ENCODE data around the gene GKAP1. TPM values are rescaled to one million over a fixed set of nuclear protein-coding genes. Genes with fewer than 3 reads are reported as not detected.

Gene GKAP1
- total RNA-seq, 2 experiments from 2014 or later = 8.5 to 8.6 TPM

GRCh38 chr9:83724436-83724835 lies 93.1 kb downstream of the GKAP1 start:
- POLR2A ChIA-PET = no interaction called here
- Histone ChIP-seq H3K27ac (ENCODE audit: low read depth, low read length, poor library complexity, severe bottlenecking) (no peak overlapping the region), H3K4me2 (ENCODE audit: low read length) (no peak overlapping the region), H3K4me3 (ENCODE audit: low read depth, low read length, poor library complexity, severe bottlenecking) (no peak overlapping the region), H3K9me3 (ENCODE audit: low read length) (no peaks in the 10 kb centered on the region), H3K4me1 (ENCODE audit: insufficient read depth, low read length, poor library complexity, severe bottlenecking) (no peaks in the 10 kb centered on the region), H3K9me2 (ENCODE audit: insufficient read depth, low read length) (no peaks in the 10 kb centered on the region), H2AFZ (ENCODE audit: low read length) (no peak overlapping the region), H3K79me2 (ENCODE audit: insufficient read depth, low read depth, low read length) (no peaks in the 10 kb centered on the region), H4K20me1 (ENCODE audit: insufficient read depth, low read length) (no peaks in the 10 kb centered on the region), H3K36me3 (ENCODE audit: insufficient read depth, low read length) (no peaks in the 10 kb centered on the region)
- TF ChIP-seq EZH2phosphoT487 (IDR thresholded peaks at IDR 0.05; ENCODE audit: borderline replicate concordance, low read depth, low read length) (no peak), CTCF (conservative IDR thresholded peaks at IDR 0.05; ENCODE audit: low read length) (no peak)
- no peak for DNase-seq (ENCODE audit: low spot score)
- intact Hi-C loops (cut with micrococcal nuclease; ENCODE audit: unreplicated experiment) = no loop called here
- CTCF ChIA-PET (ENCODE audit: unreplicated experiment) = no interaction called here
- no TSS peak for BruUV-seq (replicated peaks)

DNA sequence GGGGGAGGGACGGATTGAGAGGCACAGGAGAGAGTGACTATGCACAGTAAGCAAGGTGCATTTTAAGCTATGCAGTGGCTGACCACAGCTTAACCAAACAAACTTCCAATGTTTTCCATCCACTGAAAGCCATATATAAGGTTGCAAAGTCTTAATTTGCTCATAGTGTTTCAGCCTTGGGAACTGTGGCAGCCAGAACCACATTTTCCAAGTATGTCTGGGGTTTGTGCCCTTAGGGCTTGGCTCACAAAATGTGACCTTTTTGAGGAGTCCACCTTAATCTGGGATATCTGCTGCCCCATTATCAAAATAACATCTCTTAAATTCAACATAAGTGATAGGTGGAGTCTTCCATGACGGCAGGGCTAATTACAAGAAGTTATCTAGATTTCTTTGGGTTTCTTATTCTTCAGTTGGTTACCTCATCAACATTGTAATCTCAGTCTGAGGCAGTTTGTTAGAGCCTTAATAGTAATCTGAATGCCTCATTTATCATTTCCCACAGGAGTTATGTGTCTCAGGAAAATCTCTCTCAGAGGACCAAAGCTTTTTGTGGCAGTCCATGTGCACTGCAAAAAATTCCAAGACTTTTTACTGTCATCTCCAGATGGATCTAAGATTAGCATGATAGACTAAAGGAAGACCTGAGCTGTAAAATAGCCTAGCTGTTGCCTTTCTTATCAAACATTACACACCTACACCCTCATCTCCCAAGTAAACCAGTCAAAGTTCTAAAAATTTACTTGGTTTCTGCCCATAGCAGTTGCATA lies 94.7 kb downstream of the GKAP1 start:
- POLR2A ChIA-PET = interaction anchor here (0.8 kb wide), 2 partner anchors 15 to 72 kb away, joined by 3 read pairs; partner anchors contain the start of gene UBQLN1
- Histone ChIP-seq H3K36me3 (ENCODE audit: insufficient read depth, low read length) (no peaks in the 10 kb centered on the region), H3K4me2 (ENCODE audit: low read length) (no peak overlapping the region), H3K9me3 (ENCODE audit: low read length) (no peaks in the 10 kb centered on the region), H2AFZ (ENCODE audit: low read length) (no peak overlapping the region), H3K4me1 (ENCODE audit: insufficient read depth, low read length, poor library complexity, severe bottlenecking) (no peaks in the 10 kb centered on the region), H3K4me3 (ENCODE audit: low read depth, low read length, poor library complexity, severe bottlenecking) (no peak overlapping the region), H3K79me2 (ENCODE audit: insufficient read depth, low read depth, low read length) (no peaks in the 10 kb centered on the region), H3K9me2 (ENCODE audit: insufficient read depth, low read length) (no peaks in the 10 kb centered on the region), H4K20me1 (ENCODE audit: insufficient read depth, low read length) (no peaks in the 10 kb centered on the region), H3K27ac (ENCODE audit: low read depth, low read length, poor library complexity, severe bottlenecking) (no peak overlapping the region)
- no TSS peak for BruUV-seq (replicated peaks)
- DNase-seq (ENCODE audit: low spot score) = no peak
- intact Hi-C loops (cut with micrococcal nuclease; ENCODE audit: unreplicated experiment) = no loop called here
- CTCF ChIA-PET (ENCODE audit: unreplicated experiment) = no interaction called here
- TF ChIP-seq CTCF (conservative IDR thresholded peaks at IDR 0.05; ENCODE audit: low read length) = no peak
- TF ChIP-seq EZH2phosphoT487 (IDR thresholded peaks at IDR 0.05; ENCODE audit: borderline replicate concordance, low read depth, low read length) = no peak

DNA sequence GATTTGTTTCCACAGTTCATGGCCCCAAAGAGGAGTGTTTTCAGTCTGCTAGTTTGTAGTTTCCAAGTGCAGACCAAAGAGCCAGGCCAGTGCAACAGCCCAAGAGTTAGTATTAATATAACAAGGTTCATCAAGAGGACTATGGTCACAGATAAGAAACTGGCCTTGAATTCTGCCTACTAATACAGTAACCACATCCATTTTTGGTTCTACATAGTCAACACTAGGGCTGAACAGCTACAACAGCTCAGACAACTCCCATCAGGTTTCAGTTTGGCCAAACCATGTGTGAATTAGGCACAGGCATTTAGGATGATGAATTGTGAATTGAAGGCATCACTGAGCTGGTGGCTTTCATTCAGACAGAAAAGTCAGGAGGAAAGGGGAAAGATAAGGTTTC lies 96.1 kb downstream of the GKAP1 start:
- DNase-seq (ENCODE audit: low spot score) = no peak
- CTCF ChIA-PET (ENCODE audit: unreplicated experiment) = no interaction called here
- no peaks in the 10 kb centered on the region for H3K9me3 ChIP-seq (ENCODE audit: low read length)
- H3K4me2 ChIP-seq (ENCODE audit: low read length) = no peak overlapping the region
- no peaks in the 10 kb centered on the region for H3K36me3 ChIP-seq (ENCODE audit: insufficient read depth, low read length)
- POLR2A ChIA-PET = no interaction called here
- H3K79me2 ChIP-seq (ENCODE audit: insufficient read depth, low read depth, low read length) = no peaks in the 10 kb centered on the region
- intact Hi-C loops (cut with micrococcal nuclease; ENCODE audit: unreplicated experiment) = no loop called here
- H3K9me2 ChIP-seq (ENCODE audit: insufficient read depth, low read length) = no peaks in the 10 kb centered on the region
- TF ChIP-seq CTCF (conservative IDR thresholded peaks at IDR 0.05; ENCODE audit: low read length) (no peak), EZH2phosphoT487 (IDR thresholded peaks at IDR 0.05; ENCODE audit: borderline replicate concordance, low read depth, low read length) (no peak)
- no peak overlapping the region for H2AFZ ChIP-seq (ENCODE audit: low read length)
- no peak overlapping the region for H3K4me3 ChIP-seq (ENCODE audit: low read depth, low read length, poor library complexity, severe bottlenecking)
- H3K27ac ChIP-seq (ENCODE audit: low read depth, low read length, poor library complexity, severe bottlenecking) = no peak overlapping the region
- BruUV-seq (replicated peaks) = no TSS peak
- H3K4me1 ChIP-seq (ENCODE audit: insufficient read depth, low read length, poor library complexity, severe bottlenecking) = no peaks in the 10 kb centered on the region
- no peaks in the 10 kb centered on the region for H4K20me1 ChIP-seq (ENCODE audit: insufficient read depth, low read length)
